Measurements from ENCODE around the gene ZNF22.

- TF ChIP-seq CTCF (IDR thresholded peaks at IDR 0.05) (no peak), POLR2A (IDR thresholded peaks at IDR 0.05) (no peak), POLR2AphosphoS5 (IDR thresholded peaks at IDR 0.05; ENCODE audit: insufficient read depth in 1 of 2, low read depth in 1 of 2) (no peak)
Observed at GRCh38 chr10:44965651-44966097, 35.0 kb upstream of the ZNF22 start.

All from vagina (tissue), 2 donors.